A673 (cell line): ENCODE measurements around the gene ADAMTSL1.

Source experiments
- CTCF ChIP-seq: fragments of 300-800, 200-600 bp; sonication (generic); conservative IDR thresholded peaks from 2 replicates; pipeline ENCODE4 v1.5.1; 2017; ENCODE audit warnings: low read depth, mild to moderate bottlenecking, antibody characterized with exemption, low read length, moderate library complexity, mixed read lengths
- EZH2 ChIP-seq: fragments of 200-600 bp; sonication (generic); IDR thresholded peaks from 2 replicates; pipeline ENCODE4 v1.6.1; 2017; ENCODE audit warnings: borderline replicate concordance, low read depth, mild to moderate bottlenecking, mixed read lengths, antibody characterized with exemption, low read length; ENCODE audit not compliant: poor library complexity, severe bottlenecking

GRCh38 chr9:18822850-18823249, 348.9 kb downstream of the ADAMTSL1 start:
- TF ChIP-seq EZH2, result no peak
- TF ChIP-seq CTCF, result no peak
